Astrocyte of the spinal cord (primary cell): ENCODE results near the gene ZGRF1.
A peak's percentile ranks its signal among the peaks of the same experiment; 100 is the strongest.

Experiments
- DNase-seq: peaks from one replicate; pipeline ENCODE4 v3.0.0; 2011; ENCODE audit warnings: low read depth, low spot score
- H3K4me3 ChIP-seq: 2 replicates; pipeline ENCODE4 v1.5.1; 2011; ENCODE audit warnings: low read depth, mild to moderate bottlenecking, low read length, moderate library complexity
- CTCF ChIP-seq: IDR thresholded peaks from 2 replicates; pipeline ENCODE4 v1.5.1; 2012; ENCODE audit warnings: low read depth, mild to moderate bottlenecking, low read length, inconsistent platforms
- in situ Hi-C: cut with HindIII; loops from 2 replicates; pipeline ENCODE4 v1.10.0; 2017; ENCODE audit warnings: low sequenced_read_pairs

The ZGRF1 gene

GRCh38 chr4:112594993-112595392 lies 41.7 kb downstream of the ZGRF1 start:
- in situ Hi-C loops = no loop called here
- no peak for TF ChIP-seq CTCF
- no peak for DNase-seq
- no peak overlapping the region for H3K4me3 ChIP-seq

GRCh38 chr4:112593438-112594133 lies 43.1 kb downstream of the ZGRF1 start:
- in situ Hi-C loops = no loop called here
- DNase-seq = no peak
- TF ChIP-seq CTCF = no peak
- no peak overlapping the region for H3K4me3 ChIP-seq

- no peak for TF ChIP-seq CTCF
- in situ Hi-C loops = no loop called here
- DNase-seq = no peak
- no peak overlapping the region for H3K4me3 ChIP-seq
Measured at GRCh38 chr4:112592717-112593116, 44.0 kb downstream of the ZGRF1 start.

GRCh38 chr4:112591593-112591992 lies 45.1 kb downstream of the ZGRF1 start:
- no peak for TF ChIP-seq CTCF
- in situ Hi-C loops = no loop called here
- no peak for DNase-seq
- no peak overlapping the region for H3K4me3 ChIP-seq

- in situ Hi-C loops = no loop called here
Measured at GRCh38 chr4:112589206-112589605, 47.5 kb downstream of the ZGRF1 start.

GRCh38 chr4:112585977-112586736 lies 50.6 kb downstream of the ZGRF1 start:
- H3K4me3 ChIP-seq = no peak overlapping the region
- no peak for TF ChIP-seq CTCF
- no peak for DNase-seq
- in situ Hi-C loops = no loop called here

More at GRCh38 chr4:112589206-112589605, 47.5 kb downstream of the ZGRF1 start:
- H3K4me3 ChIP-seq = no peak overlapping the region
- peak; percentile 17 for DNase-seq
- TF ChIP-seq CTCF = no peak
